CD4-positive, alpha-beta T cell treated with Interleukin-15 for 4 hours (primary cell): ENCODE results near the gene GNG13.

ENCODE experiments used
- DNase-seq: peaks from one replicate; pipeline ENCODE4 v3.0.0-alpha.2; 2020; ENCODE audit warnings: low spot score

The GNG13 gene

DNA sequence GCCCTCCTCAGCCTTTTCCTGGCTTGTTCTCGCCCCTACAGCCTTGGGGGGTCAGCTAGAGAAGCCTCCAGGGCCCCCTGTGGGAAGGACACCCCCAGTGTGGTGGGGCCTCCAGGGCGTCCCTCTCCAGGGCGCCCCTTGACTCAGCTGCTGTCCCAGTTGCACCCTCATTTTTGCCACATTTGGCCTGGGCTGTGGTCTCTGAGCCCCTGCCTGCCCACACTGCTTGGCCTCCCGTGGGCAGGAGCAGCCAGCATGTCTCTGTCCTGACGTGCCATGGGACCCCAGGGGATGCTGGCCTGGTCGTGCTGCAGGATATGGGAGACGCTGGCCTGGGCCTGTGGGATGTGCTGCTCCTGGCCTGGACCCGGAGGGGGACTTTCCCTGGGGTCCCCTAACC lies 7.1 kb downstream of the GNG13 start:
- no peak for DNase-seq

DNA sequence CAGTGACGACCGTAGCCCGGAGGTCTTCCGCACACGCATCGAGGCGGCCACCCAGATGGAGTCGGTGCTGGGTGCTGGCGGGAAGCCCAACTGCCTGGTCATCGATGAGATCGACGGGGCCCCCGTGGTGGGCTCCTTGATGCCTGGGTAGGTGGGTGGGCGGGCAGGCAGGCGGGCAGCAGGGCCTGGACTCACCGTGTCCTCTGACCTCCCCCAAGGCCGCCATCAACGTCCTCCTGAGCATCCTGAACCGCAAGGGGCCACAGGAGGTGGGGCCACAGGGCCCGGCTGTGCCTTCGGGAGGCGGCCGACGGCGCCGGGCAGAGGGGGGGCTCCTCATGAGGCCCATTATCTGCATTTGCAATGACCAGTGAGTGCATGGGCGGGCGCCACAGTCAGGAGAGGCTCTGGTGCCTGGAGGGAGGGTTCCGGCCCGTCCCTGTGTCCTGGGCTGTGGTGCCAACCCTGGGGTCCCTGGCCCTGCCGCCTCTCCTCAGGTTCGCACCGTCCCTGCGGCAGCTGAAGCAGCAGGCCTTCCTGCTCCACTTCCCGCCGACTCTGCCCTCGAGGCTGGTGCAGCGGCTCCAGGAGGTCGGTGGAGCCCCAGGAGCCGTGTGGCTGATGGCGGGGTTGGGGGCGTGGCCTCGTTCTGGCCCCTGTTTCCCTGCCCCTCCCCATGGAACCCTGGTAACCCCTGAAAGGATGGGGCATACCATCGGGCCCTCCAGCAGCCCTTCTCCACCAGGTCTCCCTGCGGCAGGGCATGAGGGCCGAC lies 8.1 kb downstream of the GNG13 start:
- DNase-seq = no peak

DNA sequence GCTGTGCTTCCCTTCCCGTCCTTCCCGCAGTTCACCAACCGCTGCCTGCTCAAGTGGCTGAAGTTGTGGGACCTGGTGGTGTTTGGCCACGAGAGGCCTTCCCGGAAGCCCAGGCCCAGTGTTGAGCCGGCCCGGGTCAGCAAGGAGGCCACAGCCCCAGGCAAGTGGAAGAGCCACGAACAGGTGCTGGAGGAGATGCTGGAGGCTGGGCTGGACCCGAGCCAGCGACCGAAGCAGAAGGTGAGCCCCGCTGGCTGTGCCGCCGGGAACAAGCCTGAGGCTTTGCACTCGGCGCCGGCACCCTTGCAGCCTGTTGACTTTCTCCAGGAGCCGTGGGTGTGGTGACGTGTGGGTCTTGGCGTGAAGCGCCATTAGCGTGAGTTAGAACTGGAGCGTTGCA lies 9.4 kb downstream of the GNG13 start:
- no peak for DNase-seq

DNA sequence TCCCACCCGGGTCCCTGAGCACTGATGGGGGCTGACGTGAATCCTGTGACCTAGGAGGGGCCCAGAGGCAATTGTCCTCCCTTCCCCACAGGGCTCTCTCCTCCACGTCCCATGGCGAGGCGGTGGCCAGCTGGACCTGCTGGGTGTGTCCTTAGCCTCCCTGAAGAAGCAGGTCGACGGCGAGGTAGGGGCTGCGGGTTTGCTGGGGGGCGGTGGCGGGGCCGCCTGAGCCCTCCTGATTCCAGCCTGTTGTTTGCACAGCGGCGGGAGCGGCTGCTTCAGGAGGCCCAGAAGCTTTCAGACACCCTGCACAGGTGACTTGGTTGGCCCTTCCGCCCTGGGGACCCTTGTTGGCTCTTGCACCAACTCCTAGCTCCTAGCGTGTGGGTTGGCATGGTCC lies 10.4 kb downstream of the GNG13 start:
- no peak for DNase-seq

DNA sequence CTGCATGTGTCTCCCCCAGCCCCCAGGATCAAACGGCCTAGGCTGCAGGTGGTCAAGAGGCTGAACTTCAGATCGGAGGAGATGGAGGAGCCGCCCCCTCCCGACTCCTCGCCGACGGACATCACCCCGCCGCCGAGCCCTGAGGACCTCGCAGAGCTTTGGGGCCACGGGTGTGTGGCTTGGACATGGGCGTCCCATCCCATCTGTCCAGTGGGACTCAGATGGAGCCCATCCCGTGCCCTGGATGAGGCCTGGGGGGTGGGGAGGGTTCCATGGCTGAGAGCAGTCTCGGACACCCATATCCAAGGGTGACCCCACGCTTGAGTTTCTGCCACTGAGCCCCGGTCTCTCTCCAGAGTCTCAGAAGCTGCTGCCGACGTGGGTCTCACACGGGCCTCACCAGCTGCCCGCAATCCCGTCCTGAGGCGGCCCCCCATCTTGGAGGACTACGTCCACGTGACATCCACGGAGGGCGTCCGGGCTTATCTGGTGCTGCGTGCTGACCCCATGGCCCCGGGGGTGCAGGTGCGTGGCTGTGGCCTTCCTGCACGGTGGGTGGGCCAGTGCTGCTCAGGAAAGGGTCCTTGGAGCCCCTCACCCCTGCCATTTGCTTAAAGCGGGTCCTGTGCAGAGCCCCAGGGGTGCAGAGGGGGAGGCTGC lies 11.2 kb downstream of the GNG13 start:
- DNase-seq = no peak

DNA sequence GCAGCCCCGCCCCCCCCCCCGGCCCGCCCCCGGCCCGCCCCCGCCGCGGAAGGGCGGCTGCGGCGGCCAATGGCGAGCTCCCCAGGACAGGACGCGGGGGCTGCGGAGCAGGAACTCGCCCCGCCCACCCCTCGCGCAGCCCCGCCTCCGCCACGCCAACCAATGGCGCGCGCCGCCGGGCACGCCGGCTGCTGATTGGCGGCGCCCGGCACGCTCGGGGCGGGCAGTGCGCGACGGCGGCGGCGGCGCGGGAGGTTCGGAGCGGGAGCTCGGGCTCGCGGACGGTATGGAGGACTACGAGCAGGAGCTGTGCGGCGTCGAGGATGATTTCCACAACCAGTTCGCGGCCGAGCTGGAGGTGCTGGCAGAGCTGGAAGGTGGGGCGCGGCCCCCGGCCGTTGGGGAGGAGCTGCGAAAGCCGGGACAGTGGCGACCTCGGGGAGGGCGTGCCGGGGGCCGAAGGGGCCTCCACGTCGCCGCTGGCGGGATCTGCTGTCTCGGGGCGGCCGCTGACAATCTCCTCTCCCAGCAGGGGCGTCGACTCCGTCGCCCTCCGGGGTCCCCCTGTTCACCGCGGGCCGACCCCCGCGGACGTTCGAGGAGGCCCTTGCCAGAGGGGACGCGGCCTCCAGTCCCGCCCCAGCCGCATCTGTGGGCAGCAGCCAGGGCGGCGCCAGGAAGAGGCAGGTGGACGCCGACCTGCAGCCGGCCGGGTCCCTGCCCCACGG lies 12.0 kb downstream of the GNG13 start, which contains the start of gene CHTF18:
Gene CHTF18, plus strand, starts transcription at position 222 of the 728 bp plus-strand sequence. Its CDS starts 65 bp downstream, at position 287.
- DNase-seq = peak; percentile 95

DNA sequence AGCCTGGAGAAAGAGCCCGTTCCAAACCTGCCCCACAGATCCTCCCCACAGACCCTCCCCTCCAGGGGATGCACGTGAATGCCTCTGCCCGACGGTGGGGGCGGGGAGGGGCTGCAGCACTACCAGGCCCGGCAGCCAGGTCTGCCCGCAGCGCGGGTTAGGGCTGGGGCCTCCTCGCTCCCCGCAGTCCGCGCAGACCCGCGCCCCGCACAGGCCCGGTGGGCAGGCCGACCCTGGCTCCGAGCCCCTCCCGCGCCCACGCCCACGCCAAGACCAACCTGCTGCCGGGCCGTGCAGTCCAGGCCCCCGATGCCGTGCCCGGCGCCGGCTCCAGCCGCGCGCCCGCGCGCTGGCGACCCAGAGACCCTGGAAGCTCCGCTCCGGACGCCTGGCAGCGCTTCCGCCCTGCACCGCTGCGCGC lies 12.5 kb downstream of the GNG13 start, which contains the start of gene RPUSD1:
Gene RPUSD1, minus strand, starts transcription at position 404 of the 421 bp plus-strand sequence. CDS start 644 bp downstream, outside the sequence.
- DNase-seq = no peak

DNA sequence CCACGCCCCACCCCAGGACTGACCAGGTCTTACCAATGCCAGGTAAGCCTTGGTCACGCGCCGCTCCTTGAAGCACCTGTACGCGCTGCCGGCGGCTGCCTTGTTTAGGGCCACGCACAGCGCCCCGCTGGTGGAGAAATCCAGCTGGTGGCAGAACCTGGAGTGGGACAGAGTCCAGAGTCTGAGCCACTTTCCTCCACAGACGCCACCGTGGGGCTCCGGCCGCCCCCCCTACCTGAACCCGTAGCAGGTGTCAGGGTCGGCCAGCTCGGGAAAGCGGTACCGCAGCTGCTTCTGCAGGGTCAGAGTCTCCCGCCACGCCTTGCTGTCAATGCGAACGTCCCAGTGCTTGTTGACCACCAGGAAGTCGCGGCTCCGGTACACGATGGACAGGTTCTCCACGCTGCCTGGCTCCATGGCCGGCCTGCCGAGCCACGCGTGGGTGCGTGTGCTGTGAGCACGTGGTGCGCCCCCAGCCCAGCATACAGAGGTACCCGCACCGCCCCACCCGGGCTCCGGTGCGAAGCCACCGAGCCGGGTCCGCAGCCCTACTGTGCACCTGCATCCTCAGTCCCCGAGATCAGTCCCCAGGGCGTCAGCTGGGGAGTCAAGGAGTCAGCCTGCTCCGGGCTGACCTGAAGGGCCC lies 13.1 kb downstream of the GNG13 start:
- DNase-seq = no peak

DNA sequence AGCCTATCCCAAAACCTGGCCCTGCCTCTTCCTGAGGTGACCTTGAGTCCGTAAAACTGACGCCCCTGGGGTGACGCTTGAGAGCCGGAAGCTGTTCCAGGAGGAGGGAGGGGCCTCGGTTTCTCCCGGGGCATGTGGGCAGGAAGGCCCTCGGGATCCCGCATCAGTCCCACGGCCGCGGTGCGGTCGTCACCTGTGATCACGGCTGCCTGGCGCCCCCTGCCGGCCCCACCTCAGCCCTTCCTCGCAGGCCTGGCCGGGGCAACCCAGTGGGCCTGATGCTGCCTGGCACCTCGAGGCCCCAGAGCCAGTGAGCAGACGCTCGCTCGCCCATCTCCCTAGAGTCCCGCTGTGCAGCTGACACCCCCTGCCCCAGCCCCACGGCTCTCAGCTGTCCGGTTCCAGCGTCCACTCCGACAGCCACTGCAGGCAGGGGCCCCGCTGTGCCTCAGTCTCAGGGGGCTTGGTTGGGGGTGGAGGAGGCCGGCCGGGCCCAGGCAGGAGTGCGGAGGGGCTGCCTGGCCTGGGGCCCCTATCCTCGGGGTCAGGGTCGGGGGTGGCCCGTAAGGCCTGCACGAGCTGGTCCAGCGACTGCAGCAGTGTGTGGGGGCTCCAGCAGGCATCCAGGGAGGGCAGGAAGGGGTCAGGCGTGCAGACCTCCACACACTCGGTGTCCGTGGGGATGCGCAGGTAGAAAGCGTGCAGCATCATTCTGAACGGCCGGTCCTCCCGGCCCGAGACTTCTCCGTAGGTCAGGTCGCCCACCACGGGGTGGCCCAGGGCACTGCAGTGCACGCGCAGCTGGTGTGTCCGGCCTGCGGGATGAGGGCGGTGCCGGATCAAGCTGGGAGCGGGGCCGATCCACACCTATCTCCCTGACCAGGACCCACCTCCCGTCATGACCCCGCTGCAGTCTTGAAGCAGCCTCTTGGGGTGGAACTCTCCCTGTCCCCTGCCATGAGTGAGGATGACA lies 14.7 kb downstream of the GNG13 start:
- peak; percentile 74 for DNase-seq

DNA sequence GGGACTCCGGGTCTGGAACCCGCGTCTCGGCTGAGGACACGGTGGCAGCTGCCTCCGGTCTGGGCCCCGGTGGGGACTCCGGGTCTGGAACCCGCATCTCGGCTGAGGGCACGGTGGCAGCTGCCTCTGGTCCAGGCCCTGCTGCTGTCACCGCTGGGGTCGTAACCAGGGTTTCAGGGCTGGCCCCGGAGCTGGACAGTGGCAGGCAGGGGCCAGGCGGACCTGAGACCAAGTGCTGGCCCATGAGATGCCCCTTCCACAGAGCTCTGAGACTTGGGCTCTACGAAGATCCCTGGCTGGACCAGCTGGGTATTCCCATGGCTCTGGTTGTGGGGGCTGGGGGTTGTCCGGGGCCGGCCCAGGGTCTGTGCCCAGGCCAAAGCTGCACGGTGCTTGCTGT lies 16.1 kb downstream of the GNG13 start:
- DNase-seq = no peak

DNA sequence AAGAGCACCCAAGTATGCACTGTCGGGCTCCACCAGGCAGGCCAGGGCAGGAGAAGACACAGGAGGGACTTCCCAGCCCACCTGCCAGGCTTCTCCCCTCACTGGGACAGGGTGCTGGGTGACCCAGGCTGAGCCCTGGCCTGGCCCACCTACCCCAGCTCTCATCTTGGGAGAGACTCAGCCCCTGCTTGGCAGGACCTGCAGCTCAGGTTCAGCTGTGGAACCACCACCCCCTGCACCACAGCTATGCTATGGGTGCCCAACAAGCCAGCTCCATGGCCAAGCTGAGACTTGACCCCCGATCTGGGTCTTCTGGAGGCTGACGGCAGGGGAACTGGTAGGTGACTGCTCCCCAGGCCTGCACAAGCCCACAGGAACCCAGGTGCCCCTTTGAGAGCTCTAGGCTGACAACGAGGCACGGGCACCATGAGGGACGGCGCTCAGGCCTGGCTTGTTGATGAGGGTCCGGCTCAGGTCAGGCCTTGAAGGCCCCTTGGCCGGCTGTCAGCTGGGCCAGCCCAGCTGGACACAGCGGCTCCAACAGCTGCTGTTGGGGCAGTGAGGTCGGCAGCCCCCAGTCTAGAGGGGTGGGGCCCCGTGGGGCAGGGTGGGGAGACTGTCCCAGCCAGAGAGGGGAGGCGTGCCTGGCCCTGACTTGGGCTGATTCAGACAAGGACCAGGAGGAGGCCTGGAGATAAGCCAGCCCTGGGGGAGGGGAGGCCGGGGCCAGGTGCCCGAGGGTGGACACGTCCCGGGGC lies 17.0 kb downstream of the GNG13 start:
- no peak for DNase-seq

DNA sequence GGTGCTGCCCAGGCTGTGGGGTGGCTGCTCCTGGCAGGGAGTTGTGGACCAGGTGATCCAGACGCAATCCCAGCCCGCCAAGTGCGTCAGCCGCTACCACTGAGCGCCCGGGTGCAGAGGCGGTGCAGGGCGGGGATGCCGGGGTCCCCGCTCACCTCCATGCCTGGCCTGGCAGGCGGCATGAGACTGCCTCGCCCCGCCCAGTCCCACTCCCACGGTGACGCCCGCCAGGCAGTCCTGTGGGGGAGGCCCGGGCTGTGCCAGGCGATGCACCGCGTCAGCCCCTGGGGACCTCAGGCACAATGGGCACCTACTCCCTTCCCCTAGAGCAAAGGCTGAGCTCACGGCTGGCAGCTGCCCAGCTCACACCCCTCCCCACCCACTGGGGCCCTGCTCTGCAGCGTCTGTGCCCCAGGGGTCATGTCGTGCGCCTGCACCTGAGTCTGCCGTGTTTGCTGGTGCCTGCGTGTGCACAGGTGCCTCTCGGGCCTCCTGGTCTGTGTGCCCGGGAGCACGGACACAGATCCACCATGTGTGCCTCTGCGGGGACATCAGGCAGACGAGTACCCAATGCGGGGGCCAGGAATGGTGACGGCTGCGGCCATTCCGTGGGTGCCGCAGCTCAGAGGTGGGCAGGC lies 17.6 kb downstream of the GNG13 start:
- DNase-seq = no peak

DNA sequence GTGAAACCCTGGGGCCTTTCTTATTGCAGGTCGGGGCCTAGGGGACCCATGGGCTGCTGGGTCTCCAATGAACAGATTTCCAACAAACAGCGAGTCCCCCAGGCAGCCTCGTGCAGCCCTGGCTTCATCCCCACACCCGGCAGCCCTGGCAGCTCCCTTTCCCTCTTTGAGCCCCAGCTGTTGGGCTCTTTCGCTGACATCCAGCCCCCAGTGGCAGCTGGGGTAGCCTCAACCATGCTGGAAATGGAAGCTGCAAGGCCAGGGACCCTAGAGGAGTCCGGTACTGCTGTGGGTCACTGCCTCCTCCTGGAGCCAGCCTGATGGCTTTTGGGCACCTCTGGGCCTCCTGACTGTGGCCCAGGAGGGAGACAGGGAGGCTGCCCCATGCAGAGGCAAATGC lies 18.3 kb downstream of the GNG13 start:
- no peak for DNase-seq

DNA sequence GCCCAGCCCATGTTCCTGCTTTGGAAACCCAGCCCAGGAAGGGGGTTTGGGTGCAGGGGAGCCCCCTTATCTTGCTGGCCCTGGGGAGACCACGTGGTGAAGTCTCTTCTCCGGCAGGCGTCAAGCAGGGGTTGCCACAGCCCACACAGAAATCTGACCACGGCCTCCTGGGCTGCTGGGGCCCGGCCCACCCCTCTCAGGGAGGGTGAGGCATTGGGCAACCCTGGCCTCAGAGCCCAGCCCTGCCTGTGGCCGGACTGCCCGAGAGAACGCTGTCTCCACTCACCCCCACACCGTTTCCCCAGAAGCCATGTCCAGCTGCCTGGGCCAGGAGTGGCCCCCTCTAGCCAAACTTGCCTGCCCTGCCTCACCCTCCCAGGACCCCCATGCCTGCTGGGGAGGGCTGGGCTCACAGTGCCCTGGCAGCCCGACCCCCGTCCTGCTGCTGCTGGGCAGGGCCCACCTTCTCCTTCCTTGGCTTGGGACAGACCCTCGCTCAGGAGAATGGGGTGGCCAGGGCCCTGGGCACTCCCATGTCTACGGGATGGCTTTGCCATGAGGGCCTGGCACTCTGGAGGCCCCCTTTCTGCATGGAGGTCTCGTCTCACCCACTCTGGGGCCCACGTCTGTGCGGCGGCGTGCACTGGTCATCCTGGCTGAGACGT lies 19.1 kb downstream of the GNG13 start:
- DNase-seq = no peak

DNA sequence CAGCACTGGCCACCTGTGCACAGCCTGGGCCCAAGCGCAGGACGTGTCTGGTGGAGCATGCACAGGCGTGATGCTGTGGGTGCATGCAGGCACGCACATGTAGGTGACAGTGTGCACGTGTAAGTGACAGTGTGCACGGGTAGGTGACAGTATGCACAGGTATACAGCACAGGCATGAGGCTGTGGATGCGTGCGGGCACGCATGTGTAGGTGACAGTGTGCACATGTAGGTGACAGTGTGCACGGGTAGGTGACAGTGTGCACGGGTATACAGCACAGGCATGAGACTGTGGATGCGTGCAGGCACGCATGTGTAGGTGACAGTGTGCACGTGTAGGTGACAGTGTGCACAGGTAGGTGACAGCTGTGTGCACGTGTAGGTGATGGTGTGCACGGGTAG lies 20.2 kb downstream of the GNG13 start:
- no peak for DNase-seq

DNA sequence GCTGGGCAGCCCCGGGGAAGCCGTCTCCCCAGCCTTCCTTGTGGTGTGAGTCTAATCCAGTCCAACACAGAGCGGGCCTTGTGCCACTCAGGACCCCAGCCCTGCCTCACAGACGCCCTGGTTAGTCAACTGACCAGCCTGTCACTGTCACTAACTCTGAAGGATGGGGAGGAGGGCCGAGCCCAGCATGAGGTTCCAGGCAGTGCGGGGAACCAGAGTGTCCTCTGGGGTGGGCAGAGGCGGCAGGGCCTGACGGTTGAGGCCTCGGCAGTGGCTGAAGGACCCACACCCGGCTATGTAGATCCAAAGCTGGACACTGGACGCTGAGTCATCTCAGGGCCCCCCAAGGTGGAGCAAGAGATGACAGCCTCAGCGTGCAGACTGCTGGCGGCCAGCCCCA lies 21.0 kb downstream of the GNG13 start:
- no peak for DNase-seq

DNA sequence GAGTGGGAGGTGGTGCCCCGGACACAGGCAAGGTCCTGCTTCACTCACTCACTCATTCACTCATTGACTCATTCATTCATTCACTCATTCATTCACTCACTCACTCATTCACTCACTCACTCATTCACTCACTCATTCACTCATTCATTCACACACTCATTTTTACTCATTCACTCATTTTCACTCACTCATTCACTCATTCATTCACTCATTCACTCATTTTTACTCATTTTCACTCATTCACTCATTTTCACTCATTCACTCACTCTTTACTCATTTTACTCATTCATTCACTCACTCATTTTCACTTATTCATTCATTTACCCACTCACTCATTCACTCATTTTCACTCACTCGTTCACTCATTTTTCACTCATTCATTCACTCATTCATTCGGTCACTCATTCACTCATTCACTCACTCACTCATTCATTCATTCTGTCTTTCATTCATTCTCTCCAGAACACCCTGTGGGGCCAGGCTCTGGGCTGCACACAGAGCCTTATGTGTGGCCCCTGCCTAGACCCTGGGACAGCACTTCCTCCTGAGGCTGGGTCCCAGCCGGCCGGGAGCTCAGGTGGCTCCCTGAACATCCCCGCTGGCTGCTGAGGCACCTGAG lies 21.5 kb downstream of the GNG13 start:
- DNase-seq = no peak

DNA sequence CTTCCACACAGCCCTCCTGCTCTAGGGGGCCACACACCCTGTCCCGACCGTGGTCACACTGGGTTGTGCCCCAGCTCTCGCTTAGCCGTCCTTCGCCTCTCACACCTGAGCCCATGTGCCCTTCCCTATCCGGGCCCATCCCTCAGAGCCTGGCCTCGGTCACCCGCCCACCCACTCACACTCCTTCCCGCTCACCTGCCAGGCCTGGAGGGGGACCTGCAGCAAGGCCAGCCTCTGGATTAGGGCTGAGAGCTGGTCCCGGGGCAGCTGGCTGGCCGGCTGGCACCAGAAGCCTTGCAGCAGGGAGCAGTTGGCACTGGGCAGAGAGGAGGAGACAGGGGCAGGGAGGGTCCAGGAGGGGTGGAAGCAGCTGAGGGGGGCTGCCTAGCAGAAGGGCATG lies 22.1 kb downstream of the GNG13 start:
- no peak for DNase-seq

DNA sequence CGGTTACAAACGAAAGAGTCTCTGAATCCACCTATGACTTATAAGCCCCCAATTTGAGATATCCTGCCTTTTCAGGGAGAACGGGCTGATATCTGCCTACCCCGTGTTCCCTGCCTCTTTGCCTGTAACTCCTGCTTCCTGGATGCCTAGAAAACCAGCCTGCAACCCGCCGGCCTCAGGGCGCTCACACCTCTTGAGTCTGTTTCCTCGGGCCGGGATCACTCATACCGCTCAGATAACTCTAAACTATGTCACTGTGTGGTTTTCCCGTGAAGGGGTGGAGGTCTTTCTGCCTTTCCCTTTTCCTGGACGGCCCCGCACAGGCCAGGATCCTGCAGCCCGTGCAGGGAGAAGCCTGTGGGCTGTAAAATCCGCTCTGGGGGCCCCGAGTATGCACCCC lies 22.7 kb downstream of the GNG13 start:
- no peak for DNase-seq
